BLaER1 treated with 17β-estradiol and CSF1 and Interleukin-3, amounts not matched to agents 10 nM and 100 nM (cell line): Measurements from ENCODE around the gene FASTKD2.

Experiments
- H3K27ac ChIP-seq, 11 experiments: shearing (Covaris generic); formaldehyde crosslinking; 2 replicates each; pipeline ENCODE4 v1.8.1; 2022
- H3K27me3 ChIP-seq, 11 experiments: shearing (Covaris generic); formaldehyde crosslinking; 2 replicates each; pipeline ENCODE4 v1.8.1; 2022
- H3K36me3 ChIP-seq, 11 experiments: shearing (Covaris generic); formaldehyde crosslinking; 2 replicates each; pipeline ENCODE4 v1.8.1; 2022
- H3K4me1 ChIP-seq, 10 experiments: shearing (Covaris generic); formaldehyde crosslinking; 2 replicates each; pipeline ENCODE4 v1.8.1; 2022
- H3K4me2 ChIP-seq, 11 experiments: shearing (Covaris generic); formaldehyde crosslinking; 2 replicates each; pipeline ENCODE4 v1.8.1; 2022
- H3K4me3 ChIP-seq, 10 experiments: shearing (Covaris generic); formaldehyde crosslinking; 2 replicates each; pipeline ENCODE4 v1.8.1; 2022
- H3K9ac ChIP-seq, 11 experiments: shearing (Covaris generic); formaldehyde crosslinking; 2 replicates each; pipeline ENCODE4 v1.8.1; 2022
- H3K9me3 ChIP-seq, 11 experiments: shearing (Covaris generic); formaldehyde crosslinking; replicated peaks in 1 of 11; 2 replicates each; pipeline ENCODE4 v1.8.1; 2022
- H4K20me1 ChIP-seq, 11 experiments: shearing (Covaris generic); formaldehyde crosslinking; 2 replicates each; pipeline ENCODE4 v1.8.1; 2022
- Cebpa-rat ChIP-seq, 11 experiments: shearing (Covaris generic); IDR thresholded peaks; 2 replicates each; pipeline ENCODE4 v1.8.1; 2022

FASTKD2 gene

DNA sequence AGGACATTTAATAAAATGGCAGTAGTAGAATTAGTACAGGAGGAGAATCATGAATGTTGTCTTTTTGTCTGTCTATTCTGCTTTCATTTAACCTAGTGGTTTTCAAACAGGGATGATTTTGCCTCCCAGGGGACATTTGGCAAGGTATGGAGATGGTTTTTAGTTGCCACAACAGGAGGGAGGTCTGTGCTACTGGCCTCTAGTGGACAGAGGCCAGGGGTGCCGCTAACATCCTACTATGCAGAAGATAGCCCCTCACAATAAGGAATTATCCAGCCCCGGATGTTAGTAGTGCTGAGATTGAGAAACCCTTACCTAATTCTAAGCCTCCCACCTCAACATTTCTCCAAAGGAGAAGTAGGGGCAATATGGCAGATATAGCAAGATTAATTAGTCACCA is 18.3 kb downstream of the FASTKD2 start:
- Histone ChIP-seq H3K36me3 (peaks cover 96 to 100% (median 99%) of the 10 kb centered on the region in 11 experiments), H3K9me3 (peaks cover 18 to 26% (median 24%) of the 10 kb centered on the region in 11 experiments), H3K27ac (no peak overlapping the region), H3K4me1 (peaks cover 0 to 7% (median 0%) of the 10 kb centered on the region in 10 experiments; a peak in 2 of 20 replicates), H3K4me2 (no peak overlapping the region), H3K27me3 (no peaks in the 10 kb centered on the region), H3K9ac (no peak overlapping the region), H3K4me3 (no peak overlapping the region), H4K20me1 (peaks cover 0 to 32% (median 16%) of the 10 kb centered on the region in 11 experiments; a peak in 16 of 22 replicates)
- TF ChIP-seq Cebpa-rat (IDR thresholded peaks at IDR 0.05), result no peak

DNA sequence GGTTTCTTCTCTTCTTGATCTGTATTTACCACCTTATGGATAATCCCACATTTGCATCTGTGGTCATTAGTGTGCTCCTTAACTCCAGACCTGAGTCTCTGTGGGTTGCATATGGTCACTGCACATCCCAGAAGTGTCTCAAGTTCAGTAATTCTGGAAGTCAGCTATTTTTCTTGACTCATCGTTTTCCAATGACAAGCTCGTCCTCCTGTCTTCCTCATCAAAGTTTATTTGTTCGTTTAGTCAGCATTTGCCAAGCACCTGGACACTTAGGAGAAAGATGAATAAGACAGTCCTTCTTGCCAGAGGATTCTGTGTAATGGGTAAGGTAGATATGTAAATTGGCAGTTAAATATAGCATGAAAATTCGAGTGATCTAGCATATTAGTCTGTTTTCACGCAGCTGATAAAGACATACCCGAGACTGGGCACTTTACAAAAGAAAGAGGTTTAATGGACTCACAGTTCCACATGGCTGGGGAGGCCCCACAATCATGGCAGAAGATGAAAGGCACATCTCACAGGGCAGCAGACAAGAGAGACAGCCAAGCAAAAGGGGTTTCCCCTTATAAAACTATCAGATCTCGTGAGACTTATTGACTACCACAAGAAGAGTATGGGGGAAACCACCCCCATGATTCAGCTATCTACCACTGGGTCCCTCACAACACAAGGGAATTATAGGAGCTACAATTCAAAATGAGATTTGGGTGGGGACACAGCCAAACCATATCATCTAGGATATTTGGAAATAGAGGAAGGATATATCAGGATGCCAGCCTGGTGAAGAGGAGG is 19.4 kb downstream of the FASTKD2 start:
- Histone ChIP-seq H4K20me1 (peaks cover 0 to 32% (median 16%) of the 10 kb centered on the region in 11 experiments; a peak in 16 of 22 replicates), H3K9me3 (peaks cover 12 to 16% (median 14%) of the 10 kb centered on the region in 11 experiments), H3K9ac (no peak overlapping the region), H3K36me3 (peaks cover 96 to 100% (median 99%) of the 10 kb centered on the region in 11 experiments), H3K27ac (no peak overlapping the region), H3K4me2 (no peak overlapping the region), H3K4me1 (peaks cover 0 to 7% (median 0%) of the 10 kb centered on the region in 10 experiments; a peak in 2 of 20 replicates), H3K4me3 (no peak overlapping the region), H3K27me3 (no peaks in the 10 kb centered on the region)
- TF ChIP-seq Cebpa-rat (IDR thresholded peaks at IDR 0.05), result no peak

DNA sequence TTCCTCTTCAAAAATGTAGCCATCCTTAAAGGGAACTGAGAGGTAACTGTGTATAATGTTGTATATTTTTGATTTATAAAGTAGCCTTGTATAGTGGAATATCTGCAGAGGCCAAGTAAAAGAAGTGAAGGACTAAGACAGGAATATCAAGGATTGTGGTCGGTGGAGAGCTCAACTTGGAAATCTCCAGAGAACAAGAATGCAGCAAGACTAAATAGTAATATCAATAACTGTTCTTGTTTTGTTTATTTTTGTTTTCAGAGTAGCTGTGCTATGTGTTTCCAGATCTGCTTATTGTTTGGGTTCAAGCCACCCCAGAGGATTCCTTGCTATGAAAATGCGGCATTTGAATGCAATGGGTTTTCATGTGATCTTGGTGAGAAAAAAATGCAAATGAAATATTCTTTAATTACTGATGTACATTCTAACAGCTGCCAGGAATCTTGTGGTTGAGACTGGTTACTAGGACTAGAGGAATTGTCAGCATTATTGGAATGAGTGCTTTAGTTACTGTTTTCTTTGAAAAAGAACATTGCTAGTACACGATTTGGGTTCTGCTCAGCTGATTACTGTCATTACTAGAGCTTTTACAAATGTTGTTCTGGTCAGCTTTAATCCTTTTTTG is 25.0 kb downstream of the FASTKD2 start:
- no peak for TF ChIP-seq Cebpa-rat (IDR thresholded peaks at IDR 0.05)
- H3K4me3 ChIP-seq, result no peak overlapping the region
- H3K9me3 ChIP-seq, result no peaks in the 10 kb centered on the region
- H3K36me3 ChIP-seq, result peaks cover 85 to 100% (median 93%) of the 10 kb centered on the region in 11 experiments
- no peak overlapping the region for H3K27ac ChIP-seq
- no peaks in the 10 kb centered on the region for H3K4me1 ChIP-seq
- no peak overlapping the region for H3K4me2 ChIP-seq
- H4K20me1 ChIP-seq, result peaks cover 0 to 7% (median 4%) of the 10 kb centered on the region in 11 experiments; a peak in 5 of 22 replicates
- no peaks in the 10 kb centered on the region for H3K27me3 ChIP-seq
- H3K9ac ChIP-seq, result no peak overlapping the region

DNA sequence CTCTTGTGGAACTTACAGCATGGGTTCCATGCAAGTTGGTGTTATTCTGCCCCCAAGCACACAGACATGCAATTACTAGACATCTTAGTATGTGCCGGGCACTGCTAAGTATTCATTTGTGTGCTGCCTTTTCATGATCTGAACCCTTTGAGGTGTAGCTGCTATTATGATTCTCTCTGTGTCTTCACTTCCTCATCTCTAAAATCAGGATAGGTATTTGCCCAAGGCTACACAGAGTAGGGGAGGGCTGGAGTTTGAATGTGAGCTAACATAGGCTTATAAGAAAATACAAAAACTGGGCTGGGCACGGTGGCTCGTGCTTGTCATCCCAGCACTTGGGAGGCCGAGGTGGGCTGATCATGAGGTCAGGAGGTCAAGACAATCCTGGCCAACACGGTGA is 27.2 kb downstream of the FASTKD2 start:
- Histone ChIP-seq H3K4me1 (peaks cover 3 to 6% (median 5%) of the 10 kb centered on the region in 10 experiments; a peak in 16 of 20 replicates), H3K4me2 (no peak overlapping the region), H4K20me1 (no peaks in the 10 kb centered on the region), H3K9me3 (no peaks in the 10 kb centered on the region), H3K36me3 (peaks cover 71 to 91% (median 80%) of the 10 kb centered on the region in 11 experiments), H3K4me3 (no peak overlapping the region), H3K27me3 (no peaks in the 10 kb centered on the region), H3K27ac (no peak overlapping the region), H3K9ac (no peak overlapping the region)
- TF ChIP-seq Cebpa-rat (IDR thresholded peaks at IDR 0.05), result no peak

DNA sequence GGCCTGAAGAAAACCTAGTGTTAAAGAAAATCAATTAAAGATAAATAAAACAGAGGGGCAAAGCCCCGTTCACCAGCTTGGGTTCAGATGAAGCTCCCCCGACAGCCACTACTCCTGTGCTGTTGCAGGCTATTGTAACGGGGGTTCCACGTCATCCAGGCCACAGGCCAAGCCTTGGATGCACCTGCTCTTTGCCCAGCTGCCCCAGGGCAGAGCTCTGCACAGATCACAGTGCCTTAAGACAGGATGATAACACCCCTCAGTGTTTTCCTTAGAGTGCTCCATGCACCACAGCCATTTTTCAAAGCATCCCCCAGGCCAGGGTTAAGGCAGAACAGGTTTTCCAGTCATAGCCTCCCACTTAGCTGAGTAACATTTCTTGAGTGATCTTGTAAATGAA is 32.0 kb downstream of the FASTKD2 start:
- no peak for TF ChIP-seq Cebpa-rat (IDR thresholded peaks at IDR 0.05)
- Histone ChIP-seq H3K27me3 (no peaks in the 10 kb centered on the region), H3K9me3 (no peaks in the 10 kb centered on the region), H3K27ac (peak overlapping the region in 3 of 11 experiments; percentile 34 to 46 (median 44); a peak in 5 of 22 replicates), H3K4me2 (peak overlapping the region in 8 of 11 experiments; percentile 6 to 86 (median 25); a peak in 10 of 22 replicates), H3K4me3 (no peak overlapping the region), H3K4me1 (peaks cover 13 to 41% (median 26%) of the 10 kb centered on the region in 10 experiments), H4K20me1 (no peaks in the 10 kb centered on the region), H3K36me3 (peaks cover 24 to 43% (median 33%) of the 10 kb centered on the region in 11 experiments; a peak in 21 of 22 replicates), H3K9ac (0 out of 22 replicates have a peak overlapping the region, but pooled peaks of 1 of the 11 experiments have one; percentile 15)

DNA sequence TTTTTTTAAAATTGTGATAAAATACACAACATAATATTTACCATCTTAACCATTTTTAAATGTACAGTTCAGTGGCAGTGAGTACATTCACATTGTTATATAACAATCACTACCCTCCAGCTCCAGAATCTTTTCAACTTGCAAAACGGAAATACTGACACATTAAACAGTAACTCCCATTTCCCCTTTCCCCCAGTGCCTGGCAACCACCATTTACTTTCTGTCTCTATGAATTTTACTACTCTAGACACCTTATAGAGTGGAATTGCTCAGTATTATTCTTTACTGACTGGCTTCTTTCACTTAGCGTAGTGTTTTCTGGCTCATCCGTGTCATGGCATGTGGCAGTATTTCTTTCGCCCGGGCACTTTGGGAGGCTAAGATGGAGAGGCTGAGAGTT is 32.6 kb downstream of the FASTKD2 start:
- peaks cover 18 to 37% (median 26%) of the 10 kb centered on the region in 11 experiments; a peak in 21 of 22 replicates for H3K36me3 ChIP-seq
- no peak overlapping the region for H3K9ac ChIP-seq
- no peaks in the 10 kb centered on the region for H3K27me3 ChIP-seq
- H3K4me2 ChIP-seq, result peak overlapping the region in 10 of 11 experiments; percentile 12 to 86 (median 48); a peak in 14 of 22 replicates
- H3K9me3 ChIP-seq, result no peaks in the 10 kb centered on the region
- H4K20me1 ChIP-seq, result no peaks in the 10 kb centered on the region
- no peak for TF ChIP-seq Cebpa-rat (IDR thresholded peaks at IDR 0.05)
- no peak overlapping the region for H3K4me3 ChIP-seq
- H3K27ac ChIP-seq, result peak overlapping the region in 5 of 11 experiments; percentile 9 to 46 (median 24); a peak in 3 of 22 replicates
- peaks cover 13 to 41% (median 26%) of the 10 kb centered on the region in 10 experiments for H3K4me1 ChIP-seq

DNA sequence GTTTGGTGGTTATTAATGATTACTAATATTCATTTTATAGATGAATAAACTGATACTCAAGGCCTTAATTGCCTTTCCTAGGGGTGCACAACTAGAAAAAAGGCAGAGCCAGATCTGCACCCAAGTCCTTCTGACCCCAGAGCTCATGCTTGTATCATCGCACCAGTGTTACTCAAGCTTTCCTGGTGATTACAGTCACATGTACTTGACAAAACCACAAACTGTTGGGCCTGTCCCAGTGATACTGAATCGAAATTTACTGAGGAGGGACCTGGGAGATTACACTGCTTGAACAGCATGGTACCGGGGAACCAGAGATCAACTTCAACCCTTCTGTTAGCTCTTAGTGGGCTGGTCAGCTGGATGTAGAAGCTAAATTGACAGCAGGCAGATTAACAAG is 33.7 kb downstream of the FASTKD2 start:
- Histone ChIP-seq H3K27ac (peak overlapping the region in 8 of 11 experiments; percentile 1 to 40 (median 20); a peak in 8 of 22 replicates), H3K27me3 (no peaks in the 10 kb centered on the region), H3K4me2 (peak overlapping the region in 9 of 11 experiments; percentile 9 to 86 (median 54); a peak in 15 of 22 replicates), H3K4me1 (peaks cover 13 to 41% (median 26%) of the 10 kb centered on the region in 10 experiments), H3K36me3 (peaks cover 11 to 26% (median 22%) of the 10 kb centered on the region in 11 experiments; a peak in 20 of 22 replicates), H3K4me3 (no peak overlapping the region), H4K20me1 (no peaks in the 10 kb centered on the region), H3K9ac (0 out of 22 replicates have a peak overlapping the region, but pooled peaks of 1 of the 11 experiments have one; percentile 4), H3K9me3 (no peaks in the 10 kb centered on the region)
- TF ChIP-seq Cebpa-rat (IDR thresholded peaks at IDR 0.05), result no peak

DNA sequence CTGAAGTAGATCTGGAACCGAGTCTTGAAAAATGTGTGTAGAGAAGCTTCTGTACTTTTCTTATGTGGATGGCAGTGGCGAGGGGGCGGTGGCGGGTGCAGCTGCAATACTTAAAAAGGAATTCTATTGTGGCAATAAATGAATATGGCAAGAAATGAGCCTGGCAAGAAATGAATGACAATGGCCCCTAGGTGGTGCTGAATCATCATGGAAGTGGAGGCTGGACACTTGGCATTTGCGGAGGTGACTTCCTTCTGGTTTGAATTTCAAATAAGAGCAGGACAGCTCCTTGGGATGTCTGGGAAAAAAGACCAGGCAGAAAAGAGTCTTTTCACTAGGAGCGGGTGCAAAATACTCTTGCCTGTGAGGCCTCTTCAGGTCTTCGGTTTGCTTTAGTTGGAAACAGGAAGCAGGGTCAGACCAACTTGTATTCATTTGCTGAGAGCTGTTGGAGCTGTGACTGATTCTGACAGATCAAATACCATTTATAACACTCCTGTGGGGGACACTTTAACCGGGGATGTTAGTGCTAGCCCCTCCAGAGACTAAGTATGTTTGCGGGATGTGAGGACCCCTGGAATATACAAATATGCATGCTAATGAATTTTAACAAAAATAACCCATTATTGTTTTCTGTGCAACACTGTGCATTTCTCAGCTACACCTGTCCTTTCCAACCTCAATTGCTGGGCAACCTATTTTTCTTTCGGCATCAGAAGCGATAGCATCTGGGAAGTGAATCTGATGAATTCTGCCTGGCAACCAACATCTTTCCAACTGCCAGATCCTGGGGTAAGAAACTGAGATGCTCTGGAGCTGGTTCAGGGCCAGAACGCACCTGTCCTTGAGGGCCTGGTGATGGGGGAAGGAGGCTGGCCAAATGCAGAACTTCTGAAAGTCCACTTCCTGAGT is 35.4 kb downstream of the FASTKD2 start:
- Histone ChIP-seq H3K4me3 (no peak overlapping the region), H3K9me3 (no peaks in the 10 kb centered on the region), H3K4me1 (peaks cover 13 to 41% (median 26%) of the 10 kb centered on the region in 10 experiments), H4K20me1 (no peaks in the 10 kb centered on the region), H3K36me3 (peaks cover 0 to 14% (median 6%) of the 10 kb centered on the region in 11 experiments; a peak in 9 of 22 replicates), H3K27ac (no peak overlapping the region), H3K4me2 (peak overlapping the region in 5 of 11 experiments; percentile 4 to 71 (median 54); a peak in 7 of 22 replicates), H3K27me3 (no peaks in the 10 kb centered on the region), H3K9ac (peak overlapping the region in 1 of 11 experiments; percentile 11; a peak in 2 of 22 replicates)
- TF ChIP-seq Cebpa-rat (IDR thresholded peaks at IDR 0.05), result no peak
